Stimulated activated CD8-positive, alpha-beta memory T cell treated with anti-CD3 and anti-CD28 coated beads, Interleukin-12 subunit alpha, Interleukin-12 subunit beta, amount 100 ng/mL, for 4 hours (primary cell): Measurements from ENCODE around the gene ACSS1.
"Not testable (repeated sequence)": the region's sequence is repeated elsewhere in the genome, so short reads cannot be mapped to it uniquely, and the experiment has no call there.

ENCODE experiments used
- DNase-seq: peaks from one replicate; pipeline ENCODE4 v3.0.0-alpha.2; 2020; ENCODE audit warnings: low read depth

The ACSS1 gene

DNA sequence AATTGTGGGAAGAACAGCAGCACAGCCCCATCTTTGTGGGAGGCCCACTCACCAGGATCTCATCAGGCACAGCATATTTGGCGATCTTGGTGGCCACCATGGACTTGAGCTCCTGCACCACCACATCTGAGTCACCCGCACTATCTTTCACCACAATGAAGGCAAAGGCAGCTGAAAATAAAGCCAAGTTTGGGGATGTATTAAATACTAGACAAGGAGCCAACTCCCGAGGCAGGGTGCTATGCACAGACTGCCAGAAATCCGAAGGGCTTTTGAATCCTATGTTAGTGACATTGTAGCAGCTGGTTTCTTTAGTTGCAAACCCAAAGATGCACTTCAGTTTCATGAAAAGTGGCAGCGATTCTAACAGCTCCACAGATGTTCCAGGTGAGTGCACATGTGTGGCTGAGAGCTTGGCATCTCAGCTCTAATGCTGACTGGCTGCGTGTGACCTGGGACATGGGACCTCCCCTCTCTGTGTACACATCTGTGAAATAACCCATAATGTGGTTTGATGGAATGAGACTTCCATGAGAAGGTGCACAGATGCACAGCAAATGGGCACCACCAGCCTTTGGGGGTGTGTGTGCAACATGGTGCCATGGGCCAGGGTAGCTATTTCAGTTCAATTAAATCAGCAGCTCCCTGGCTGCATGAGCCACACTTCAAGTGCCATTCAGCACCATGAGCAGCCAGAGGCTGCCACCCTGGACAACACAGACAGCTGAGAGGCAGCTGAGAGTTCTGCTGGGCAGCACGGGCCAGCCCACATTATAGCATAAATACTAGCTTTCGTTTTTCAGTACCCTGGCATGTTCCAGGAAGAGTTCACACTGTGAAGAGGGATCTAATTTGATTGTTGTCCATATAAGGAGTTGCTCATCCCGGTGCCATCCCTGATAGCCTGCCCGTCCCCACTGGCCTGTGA lies 48.5 kb downstream of the ACSS1 start:
- DNase-seq: no peak

GRCh38 chr20:25008388-25009217 lies 49.3 kb downstream of the ACSS1 start:
- DNase-seq: no peak

DNA sequence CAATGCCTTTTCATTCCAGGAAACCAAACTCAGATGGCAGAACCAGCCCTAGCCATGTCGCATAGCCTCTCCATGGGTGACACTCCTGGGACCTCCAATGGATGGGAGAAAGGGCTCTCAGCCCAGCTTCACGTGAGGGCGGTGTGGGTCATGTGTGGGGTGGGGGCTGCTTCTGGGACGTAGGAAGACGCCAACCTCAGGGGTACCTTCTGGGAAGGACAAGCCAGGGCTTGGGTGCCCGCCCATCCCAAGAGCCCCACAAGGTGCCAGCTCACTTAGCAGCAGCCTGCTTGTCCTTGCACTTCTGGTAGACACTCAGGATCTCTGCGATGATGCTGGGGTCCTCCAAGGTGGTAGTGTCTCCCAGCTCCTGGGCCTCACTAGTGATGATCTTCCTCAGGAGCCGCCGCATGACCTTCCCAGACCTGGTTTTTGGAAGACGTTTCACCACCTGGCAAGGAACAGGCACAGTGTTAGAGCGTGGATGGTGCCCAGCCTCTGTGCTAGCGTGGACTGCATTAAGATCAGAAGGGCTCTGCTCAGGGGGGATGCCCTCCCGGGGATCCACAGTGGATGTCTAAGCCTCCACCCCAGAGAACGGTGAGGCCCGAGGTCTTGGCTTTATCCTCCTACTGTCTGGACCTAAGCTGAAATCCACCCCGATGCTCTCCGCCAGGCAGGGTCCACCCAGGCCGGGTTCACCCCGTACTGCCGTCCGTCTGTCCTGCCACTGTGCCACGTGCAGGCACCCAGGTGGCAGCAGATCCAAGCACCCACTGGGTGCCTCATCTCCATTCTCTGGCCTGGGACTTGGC lies 50.2 kb downstream of the ACSS1 start:
- no peak for DNase-seq

- no peak for DNase-seq
These were observed 51.3 kb downstream of the ACSS1 start for GRCh38 chr20:25006431-25007167.

- no peak for DNase-seq
These were observed 52.3 kb downstream of the ACSS1 start for GRCh38 chr20:25005661-25006060.

- no peak for DNase-seq
These were observed 52.7 kb downstream of the ACSS1 start for GRCh38 chr20:25005220-25005619.

- DNase-seq: no peak
These were observed 54.9 kb downstream of the ACSS1 start for GRCh38 chr20:25003002-25003401.

GRCh38 chr20:25001323-25001722 lies 56.6 kb downstream of the ACSS1 start:
- not testable (repeated sequence) for DNase-seq

DNA sequence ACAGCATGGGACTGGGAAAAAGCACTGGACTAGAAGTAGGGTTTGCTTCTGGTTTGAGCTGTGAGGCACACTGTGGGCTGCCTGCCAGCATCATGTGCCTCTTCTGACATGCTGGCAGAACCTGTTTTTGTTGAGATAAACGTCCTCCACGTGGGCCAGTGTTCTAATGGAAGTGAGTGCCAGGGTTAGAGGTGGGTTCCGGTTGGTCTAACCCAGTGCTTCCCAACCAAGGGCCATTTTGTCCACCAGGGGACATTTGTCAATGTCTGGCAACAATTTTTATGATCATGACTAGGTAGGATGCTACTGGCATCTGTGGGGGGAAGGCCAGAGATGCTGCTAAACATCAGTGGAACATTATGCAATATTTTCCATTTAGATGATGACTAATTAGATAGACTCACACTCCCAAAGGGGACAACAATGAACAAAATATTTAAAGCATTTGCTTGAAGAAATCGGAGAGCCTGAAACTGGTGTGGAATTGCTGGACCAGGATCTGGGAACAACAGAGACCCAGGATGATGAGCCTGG lies 57.6 kb downstream of the ACSS1 start:
- no peak for DNase-seq

DNA sequence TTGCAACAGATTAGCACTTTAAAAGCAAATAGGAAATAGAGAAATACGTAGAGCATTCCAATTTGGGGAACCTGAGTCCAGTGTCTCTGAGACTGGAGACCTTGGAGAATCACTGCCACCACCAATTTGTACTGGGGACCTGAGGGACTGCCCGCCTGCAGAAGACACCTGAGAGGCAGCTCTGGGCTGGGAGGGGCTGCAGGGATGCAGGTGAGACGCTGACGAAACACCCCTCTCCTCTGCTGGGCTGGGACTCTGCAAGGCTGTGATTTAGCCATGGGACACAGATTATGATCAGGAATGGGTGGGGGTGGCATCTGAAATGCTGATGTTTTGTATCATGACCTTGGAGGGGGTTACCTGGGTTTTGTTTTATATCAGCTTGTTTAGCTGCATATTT lies 58.4 kb downstream of the ACSS1 start:
- no peak for DNase-seq

DNA sequence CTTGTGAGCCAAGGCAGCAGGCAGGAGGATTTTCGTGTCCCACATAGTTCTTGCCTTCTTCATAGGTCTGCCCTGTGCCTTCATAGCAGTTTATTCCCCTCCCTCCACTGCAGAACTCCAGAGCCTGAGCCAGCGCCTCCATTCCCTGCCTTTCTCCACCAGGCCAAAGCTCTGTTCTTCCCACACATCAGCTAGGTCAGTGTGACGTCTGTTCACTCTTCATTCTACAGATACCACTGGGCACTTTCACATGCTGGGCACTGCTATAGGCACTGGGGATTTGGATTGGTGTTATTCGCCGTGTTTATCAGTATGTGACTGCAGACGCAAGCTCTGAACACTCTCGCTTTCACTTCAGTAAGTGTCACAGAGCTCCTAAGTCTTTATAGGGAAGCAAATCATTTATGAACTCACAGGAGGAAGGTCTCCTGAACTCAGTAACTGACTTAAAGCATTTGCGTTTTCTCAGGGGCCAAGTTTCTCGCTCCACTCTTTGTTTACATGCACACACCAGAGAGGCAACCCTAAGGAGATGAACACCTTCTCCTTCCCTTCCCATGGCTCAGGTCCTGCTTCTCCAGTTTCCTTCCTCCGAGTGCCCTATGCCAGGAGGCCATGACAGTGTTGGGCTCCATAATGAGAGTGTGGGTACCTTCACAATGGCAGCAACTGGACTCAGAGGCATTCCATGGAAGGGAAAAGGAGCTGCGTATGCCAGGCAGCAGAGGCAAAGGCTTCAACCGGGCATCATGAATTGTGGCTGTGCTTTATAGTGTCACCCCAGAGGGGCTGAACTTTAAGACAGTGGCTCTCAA lies 59.1 kb downstream of the ACSS1 start:
- no peak for DNase-seq

- DNase-seq: no peak
These were observed 59.8 kb downstream of the ACSS1 start for GRCh38 chr20:24998121-24998520.

DNA sequence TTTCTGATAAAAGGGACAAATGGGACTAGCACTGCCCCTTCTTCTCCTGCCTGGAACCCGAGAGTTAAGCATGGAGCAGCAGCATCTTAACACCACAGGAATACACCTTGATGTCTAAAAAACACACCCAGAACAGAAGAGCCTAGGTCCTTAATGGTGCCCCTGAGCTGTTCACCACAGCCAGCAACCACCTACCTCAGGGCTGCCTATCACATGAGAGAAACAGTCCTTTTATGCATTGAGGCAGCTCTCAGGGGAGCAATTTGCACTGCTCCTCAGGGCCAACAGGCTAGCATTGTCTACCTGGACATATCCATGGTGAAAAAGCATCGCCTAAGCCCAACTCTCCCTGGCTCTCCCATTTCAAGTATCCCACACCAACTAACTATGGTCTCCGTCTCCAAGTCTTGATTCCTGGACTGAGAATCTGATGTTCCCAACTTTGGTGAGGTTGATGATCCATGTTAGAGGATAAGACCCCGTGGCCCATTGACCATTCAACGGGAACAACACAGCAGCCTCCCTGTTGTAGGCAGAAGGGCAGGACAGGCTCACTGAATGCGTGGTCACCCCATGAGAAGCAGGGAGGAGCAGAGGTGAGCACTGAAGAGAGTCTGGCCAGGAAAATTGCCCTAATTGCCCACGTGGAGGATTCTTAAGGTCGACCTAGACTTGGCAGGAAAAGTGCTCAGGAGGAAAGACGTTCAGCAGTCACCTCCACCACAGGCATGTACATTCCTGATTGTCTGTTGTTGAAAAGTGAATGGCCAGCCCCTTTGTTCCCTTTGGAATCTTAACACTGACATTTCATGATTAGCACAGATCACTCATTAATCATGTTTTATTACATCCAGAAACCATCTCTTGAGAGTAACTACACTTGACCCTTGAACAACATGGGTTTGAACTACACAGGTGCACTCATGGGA lies 61.2 kb downstream of the ACSS1 start:
- no peak for DNase-seq

DNA sequence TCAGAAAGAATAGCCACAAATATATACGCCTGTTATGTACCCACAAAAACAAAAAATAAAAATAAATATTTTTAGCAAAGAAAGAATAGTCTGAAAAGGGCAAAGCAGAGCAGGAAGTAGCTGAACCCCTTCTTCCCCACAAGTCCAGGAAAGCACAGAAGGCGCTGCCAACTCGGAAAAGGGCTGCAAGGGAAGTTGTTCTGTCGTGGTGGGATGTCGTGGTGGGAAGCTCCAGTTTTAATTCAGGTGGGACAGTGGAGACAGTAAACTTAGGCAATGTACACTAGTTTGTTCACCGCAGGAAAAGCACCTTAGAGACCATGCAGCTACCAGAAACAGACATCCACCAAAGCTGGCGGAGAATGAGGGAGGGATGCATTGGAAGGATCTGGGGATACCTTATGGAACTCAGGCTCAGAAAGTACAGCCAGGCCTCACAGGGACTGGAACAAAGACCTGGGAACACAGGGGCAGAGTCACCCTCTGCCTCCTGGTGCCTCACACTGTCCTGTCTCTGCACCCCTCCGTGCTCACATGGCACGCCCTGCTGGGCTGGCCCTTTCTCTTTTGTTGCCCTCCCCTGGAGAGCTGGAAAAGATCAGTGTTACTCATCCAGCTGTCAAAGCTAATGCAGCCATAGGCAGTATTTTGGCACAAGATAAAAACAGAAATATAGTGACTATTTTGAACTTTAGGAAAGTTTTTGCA lies 62.0 kb downstream of the ACSS1 start:
- DNase-seq: no peak

- peak; percentile 62 for DNase-seq
These were observed 63.2 kb downstream of the ACSS1 start for GRCh38 chr20:24994470-24995368.

GRCh38 chr20:24994186-24994465 lies 63.8 kb downstream of the ACSS1 start:
- DNase-seq: no peak

DNA sequence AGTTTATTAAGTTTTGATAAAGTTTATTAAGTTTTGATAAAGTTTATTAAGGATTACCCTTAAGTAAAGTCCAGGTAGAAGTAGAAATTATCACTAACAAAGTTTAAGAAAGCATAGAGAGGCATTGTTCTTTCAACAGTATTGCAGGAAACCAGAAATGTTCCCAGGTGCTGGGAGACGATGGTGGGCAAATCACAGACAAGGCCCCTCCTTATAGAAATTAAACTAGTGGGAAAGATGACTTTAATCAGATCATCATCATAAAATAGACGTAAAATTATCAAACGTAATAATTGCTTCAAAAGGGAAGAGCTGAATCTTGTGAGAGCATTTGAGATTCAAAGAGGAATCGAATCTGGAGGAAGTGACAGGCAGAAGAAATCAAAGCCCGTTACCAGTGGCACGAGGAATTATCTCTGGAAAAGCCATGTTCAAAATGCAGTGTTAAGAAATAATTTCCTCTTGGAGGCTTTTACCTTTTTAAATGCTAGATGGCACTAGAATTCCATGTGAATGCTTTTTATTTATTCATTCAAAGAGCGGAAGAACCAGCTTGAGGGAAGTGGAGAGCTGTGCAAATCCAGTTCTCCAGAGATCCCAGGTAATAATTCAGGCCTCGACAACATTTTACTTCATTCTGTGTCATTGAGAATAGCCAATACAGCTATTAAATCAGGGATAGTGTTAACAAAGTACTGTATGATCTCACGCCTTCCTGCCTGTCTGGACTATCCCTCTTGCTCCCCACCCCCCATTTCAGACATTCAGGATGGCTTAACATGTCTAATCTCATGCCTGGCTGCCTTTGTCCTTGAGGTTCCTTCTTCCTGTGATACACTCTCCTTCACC lies 64.4 kb downstream of the ACSS1 start:
- DNase-seq: no peak
